ENCODE results near the gene CISD2. TPM values are rescaled to one million over a fixed set of nuclear protein-coding genes. Genes with fewer than 3 reads are reported as not detected.
"Not testable (repeated sequence)": the region's sequence is repeated elsewhere in the genome, so short reads cannot be mapped to it uniquely, and the experiment has no call there.

The CISD2 gene
- polyA plus RNA-seq (2012; ENCODE audit: low read depth, missing spikeins): 26.9 TPM

- DNase-seq (ENCODE audit: insufficient read length, low spot score): peak; percentile 66
- no peak; the same call in 1 of the 2 replicates for TF ChIP-seq SPI1 (IDR thresholded peaks at IDR 0.05; ENCODE audit: low read depth, low read length)
- peak; percentile 92 for TF ChIP-seq POLR2AphosphoS5 (IDR thresholded peaks at IDR 0.05; ENCODE audit: low read depth, low read length)
- TF ChIP-seq POLR2A (IDR thresholded peaks at IDR 0.05; ENCODE audit: low read depth, low read length): peak; percentile 90
- peak; percentile 13 for TF ChIP-seq POU2F2 (IDR thresholded peaks at IDR 0.05; ENCODE audit: low read depth, low read length)
- FAIRE-seq: peak; percentile 100
Observed at GRCh38 chr4:102868781-102869568, at the start of gene CISD2. CISD2 (plus strand) TSS chr4:102868992; CDS start chr4:102869085, 93 bp downstream.

DNA sequence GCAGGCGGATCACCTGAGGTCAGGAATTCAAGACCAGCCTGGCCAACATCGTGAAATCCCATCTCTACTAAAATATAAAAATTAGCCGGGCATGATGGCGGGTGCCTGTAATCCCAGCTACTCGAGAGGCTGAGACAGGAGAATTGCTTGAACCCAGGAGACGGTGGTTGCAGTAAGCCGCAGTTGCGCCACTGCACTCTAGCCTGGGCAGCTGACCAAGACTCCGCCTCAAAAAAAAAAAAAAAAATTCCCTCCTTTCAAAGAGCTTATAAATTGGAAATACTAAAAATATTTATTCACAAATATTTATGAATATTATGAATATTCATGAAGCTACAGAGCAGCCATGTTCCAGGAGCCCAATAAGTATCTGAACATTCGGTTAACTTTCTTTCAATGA is 49.7 kb upstream of the CISD2 start:
- FAIRE-seq; DNase-seq (ENCODE audit: insufficient read length, low spot score): not testable (repeated sequence)

DNA sequence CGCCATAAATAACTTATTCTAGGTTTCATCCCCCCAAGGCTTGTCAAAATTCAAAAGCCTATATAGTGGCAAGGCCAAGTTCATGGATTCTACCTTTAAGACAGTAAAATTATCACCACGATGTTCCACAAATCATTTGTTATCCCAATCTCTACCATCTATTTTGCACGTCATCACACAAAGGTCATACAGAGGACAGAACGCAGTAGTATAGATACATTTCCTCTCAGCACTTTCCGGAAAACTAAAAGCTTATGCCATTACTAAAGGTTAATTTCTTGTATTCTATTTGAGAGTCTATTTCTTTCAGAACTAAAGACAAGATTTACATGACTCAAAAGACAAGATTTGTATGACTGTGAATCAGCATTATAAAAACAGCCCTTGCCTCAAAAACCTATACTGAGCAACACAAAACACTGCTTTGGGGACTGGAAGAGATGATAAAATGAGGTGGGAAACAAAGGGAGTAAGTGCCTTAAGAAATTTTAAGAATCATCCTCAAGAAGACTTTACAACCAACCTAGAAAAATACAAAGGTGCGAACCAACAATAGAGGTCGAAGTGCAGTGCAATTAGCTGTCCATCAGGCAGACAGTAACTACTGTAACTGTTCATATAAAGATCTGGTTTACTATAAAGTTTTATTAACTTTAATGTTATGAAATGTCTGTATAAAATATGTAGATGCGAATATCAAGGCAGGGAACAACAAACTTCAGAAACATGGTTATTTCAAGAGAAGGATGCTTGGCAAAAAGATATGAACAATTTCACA is 49.0 kb upstream of the CISD2 start:
- DNase-seq (ENCODE audit: insufficient read length, low spot score) (no peak), FAIRE-seq (no peak)
- TF ChIP-seq POU2F2 (IDR thresholded peaks at IDR 0.05; ENCODE audit: low read depth, low read length): no peak
- no peak for TF ChIP-seq POLR2A (IDR thresholded peaks at IDR 0.05; ENCODE audit: low read depth, low read length)
- TF ChIP-seq SPI1 (IDR thresholded peaks at IDR 0.05; ENCODE audit: low read depth, low read length): no peak
- no peak for TF ChIP-seq PAX5 (IDR thresholded peaks at IDR 0.05; ENCODE audit: insufficient read depth, low read length, severe bottlenecking)
- TF ChIP-seq TAF1 (IDR thresholded peaks at IDR 0.05; ENCODE audit: low read depth, low read length): no peak

- no peak for DNase-seq (ENCODE audit: insufficient read length, low spot score)
- TF ChIP-seq POLR2AphosphoS5 (IDR thresholded peaks at IDR 0.05; ENCODE audit: low read depth, low read length) (no peak), PAX5 (IDR thresholded peaks at IDR 0.05; ENCODE audit: insufficient read depth, low read length, severe bottlenecking) (no peak), POLR2A (IDR thresholded peaks at IDR 0.05; ENCODE audit: low read depth, low read length) (no peak), SPI1 (IDR thresholded peaks at IDR 0.05; ENCODE audit: low read depth, low read length) (no peak), TAF1 (IDR thresholded peaks at IDR 0.05; ENCODE audit: low read depth, low read length) (no peak), POU2F2 (IDR thresholded peaks at IDR 0.05; ENCODE audit: low read depth, low read length) (no peak)
- no peak for FAIRE-seq
Observed at GRCh38 chr4:102823464-102823863, 45.3 kb upstream of the CISD2 start.

DNA sequence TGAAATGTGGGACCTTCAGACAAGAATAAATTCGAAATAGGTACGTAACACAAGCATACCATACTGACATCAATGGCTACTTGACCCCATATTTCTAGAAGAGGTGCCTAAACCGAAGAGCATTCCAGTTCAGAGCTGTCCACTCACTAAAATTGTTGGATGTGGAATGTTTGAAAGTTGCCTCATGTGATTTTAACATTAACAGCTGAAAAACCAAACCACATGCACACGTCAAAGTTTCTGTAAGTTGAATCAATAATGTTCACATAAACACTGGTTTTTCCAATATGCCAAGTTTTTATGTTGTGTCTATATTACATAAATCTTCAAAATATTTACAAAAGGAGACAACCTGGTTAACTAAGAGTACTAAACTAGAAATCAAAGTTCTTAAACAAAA is 44.9 kb upstream of the CISD2 start:
- no peak for DNase-seq (ENCODE audit: insufficient read length, low spot score)
- no peak for TF ChIP-seq PAX5 (IDR thresholded peaks at IDR 0.05; ENCODE audit: insufficient read depth, low read length, severe bottlenecking)
- TF ChIP-seq SPI1 (IDR thresholded peaks at IDR 0.05; ENCODE audit: low read depth, low read length): no peak
- TF ChIP-seq TAF1 (IDR thresholded peaks at IDR 0.05; ENCODE audit: low read depth, low read length): no peak
- TF ChIP-seq POLR2AphosphoS5 (IDR thresholded peaks at IDR 0.05; ENCODE audit: low read depth, low read length): no peak
- no peak for TF ChIP-seq POLR2A (IDR thresholded peaks at IDR 0.05; ENCODE audit: low read depth, low read length)
- no peak for TF ChIP-seq POU2F2 (IDR thresholded peaks at IDR 0.05; ENCODE audit: low read depth, low read length)
- peak; percentile 20 for FAIRE-seq

- TF ChIP-seq PAX5 (IDR thresholded peaks at IDR 0.05; ENCODE audit: insufficient read depth, low read length, severe bottlenecking) (no peak), POLR2AphosphoS5 (IDR thresholded peaks at IDR 0.05; ENCODE audit: low read depth, low read length) (no peak), TAF1 (IDR thresholded peaks at IDR 0.05; ENCODE audit: low read depth, low read length) (no peak), SPI1 (IDR thresholded peaks at IDR 0.05; ENCODE audit: low read depth, low read length) (no peak), POU2F2 (IDR thresholded peaks at IDR 0.05; ENCODE audit: low read depth, low read length) (no peak), POLR2A (IDR thresholded peaks at IDR 0.05; ENCODE audit: low read depth, low read length) (no peak)
- DNase-seq (ENCODE audit: insufficient read length, low spot score): no peak
- no peak for FAIRE-seq
Observed at GRCh38 chr4:102824398-102824797, 44.4 kb upstream of the CISD2 start.

- FAIRE-seq (peak; percentile 68), DNase-seq (ENCODE audit: insufficient read length, low spot score) (no peak)
- TF ChIP-seq POLR2A (IDR thresholded peaks at IDR 0.05; ENCODE audit: low read depth, low read length): 0 out of 2 replicates have a peak, but pooled peaks have one; percentile 12
- TF ChIP-seq POLR2AphosphoS5 (IDR thresholded peaks at IDR 0.05; ENCODE audit: low read depth, low read length): no peak
- TF ChIP-seq SPI1 (IDR thresholded peaks at IDR 0.05; ENCODE audit: low read depth, low read length): peak; percentile 76
Observed at GRCh38 chr4:102825261-102826091, 43.3 kb upstream of the CISD2 start.

DNA sequence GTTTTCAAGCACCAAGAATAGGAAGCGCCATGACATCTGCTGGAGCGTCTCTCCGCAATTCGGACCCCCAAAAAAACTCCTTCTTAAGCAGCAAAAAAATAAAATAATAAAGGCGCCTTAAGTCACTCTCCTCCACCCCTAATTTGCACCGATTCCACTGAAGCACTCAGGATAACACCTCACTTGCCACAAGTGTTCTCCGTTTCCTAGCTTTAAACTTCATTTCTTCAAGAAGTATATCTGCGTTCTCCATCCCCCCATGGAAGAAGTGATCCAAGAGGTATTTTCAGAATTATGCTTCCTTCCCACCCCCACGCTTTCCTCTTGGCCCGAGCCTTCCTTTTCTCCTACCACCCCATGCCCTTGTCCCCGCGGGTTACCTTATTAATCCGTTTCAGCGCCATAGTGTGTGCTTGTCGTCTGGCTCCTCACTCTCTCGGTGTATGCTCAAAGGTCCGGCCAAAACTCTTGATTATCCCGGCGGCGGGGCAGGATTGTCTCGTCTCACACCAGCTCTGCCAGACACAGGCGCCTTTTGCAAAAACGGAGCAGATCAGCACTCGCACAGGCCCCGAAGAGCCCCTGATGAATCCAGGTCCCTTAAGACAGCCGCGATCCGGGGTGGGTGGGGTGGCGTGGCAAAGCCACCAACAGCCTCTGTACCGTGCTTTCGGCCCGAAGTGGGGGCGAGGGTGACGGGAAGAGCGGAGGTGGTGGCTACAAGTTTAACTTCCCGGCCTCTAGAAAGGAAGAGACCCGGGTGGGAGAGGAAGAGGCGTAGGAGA is 42.5 kb upstream of the CISD2 start:
- TF ChIP-seq SPI1 (IDR thresholded peaks at IDR 0.05; ENCODE audit: low read depth, low read length) (0 out of 2 replicates have a peak, but pooled peaks have one; percentile 13), TAF1 (IDR thresholded peaks at IDR 0.05; ENCODE audit: low read depth, low read length) (no peak), POLR2A (IDR thresholded peaks at IDR 0.05; ENCODE audit: low read depth, low read length) (peak; percentile 55), POLR2AphosphoS5 (IDR thresholded peaks at IDR 0.05; ENCODE audit: low read depth, low read length) (no peak; the same call in 1 of the 2 replicates), PAX5 (IDR thresholded peaks at IDR 0.05; ENCODE audit: insufficient read depth, low read length, severe bottlenecking) (no peak), POU2F2 (IDR thresholded peaks at IDR 0.05; ENCODE audit: low read depth, low read length) (no peak)
- no peak for DNase-seq (ENCODE audit: insufficient read length, low spot score)
- FAIRE-seq: no peak

Data from GM12891 (cell line).